Stimulated activated CD4-positive, alpha-beta T cell treated with anti-CD3 and anti-CD28 coated beads, TNF-alpha, amount 100 ng/mL, for 1 hour (primary cell): ENCODE measurements around the gene SF3B6.
A peak's percentile ranks its signal among the peaks of the same experiment; 100 is the strongest.
"Not testable (repeated sequence)": the region's sequence is repeated elsewhere in the genome, so short reads cannot be mapped to it uniquely, and the experiment has no call there.

Experiments
- DNase-seq, 3 donors: peaks; one replicate each; pipeline ENCODE4 v3.0.0-alpha.2; 2020; ENCODE audit warnings: low read depth in 3 of 3, low spot score in 1 of 3

The SF3B6 gene

DNA sequence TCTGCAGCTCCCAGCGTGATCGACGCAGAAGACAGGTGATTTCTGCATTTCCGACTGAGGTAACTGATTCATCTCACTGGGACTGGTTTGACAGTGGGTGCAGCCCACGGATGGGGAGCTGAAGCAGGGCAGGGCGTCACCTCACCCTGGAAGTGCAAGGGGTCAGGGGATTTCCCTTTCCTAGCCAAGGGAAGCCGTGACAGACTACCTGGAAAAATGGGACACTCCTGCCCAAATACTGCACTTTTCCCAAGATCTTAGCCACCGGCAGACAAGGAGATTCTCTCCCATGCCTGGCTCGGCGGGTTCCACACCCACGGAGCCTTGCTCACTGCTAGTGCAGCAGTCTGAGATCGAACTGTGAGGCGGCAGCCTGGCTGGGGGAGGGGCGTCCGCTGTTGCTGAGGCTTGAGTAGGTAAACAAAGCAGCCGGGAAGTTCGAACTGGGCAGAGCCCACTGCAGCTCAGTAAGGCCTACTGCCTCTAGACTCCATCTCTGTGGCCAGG, 19.1 kb upstream of the SF3B6 start:
- DNase-seq = not testable (repeated sequence)

DNA sequence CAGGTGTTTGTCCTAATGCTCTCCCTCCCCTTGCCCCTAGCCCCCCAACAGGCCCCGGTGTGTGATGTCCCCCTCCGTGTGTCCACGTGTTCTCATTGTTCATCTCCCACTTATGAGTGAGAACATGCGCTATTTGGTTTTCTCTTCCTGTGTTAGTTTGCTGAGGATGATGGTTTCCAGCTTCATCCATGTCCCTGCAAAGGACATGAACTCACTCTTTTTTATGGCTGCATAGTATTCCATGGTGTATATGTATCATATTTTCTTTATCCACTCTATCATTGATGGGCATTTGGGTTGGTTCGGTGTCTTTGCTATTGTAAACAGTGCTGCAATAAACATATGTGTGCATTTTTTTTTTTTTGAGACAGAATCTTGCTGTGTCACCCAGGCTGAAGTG, 17.1 kb upstream of the SF3B6 start:
- not testable (repeated sequence) for DNase-seq

DNA sequence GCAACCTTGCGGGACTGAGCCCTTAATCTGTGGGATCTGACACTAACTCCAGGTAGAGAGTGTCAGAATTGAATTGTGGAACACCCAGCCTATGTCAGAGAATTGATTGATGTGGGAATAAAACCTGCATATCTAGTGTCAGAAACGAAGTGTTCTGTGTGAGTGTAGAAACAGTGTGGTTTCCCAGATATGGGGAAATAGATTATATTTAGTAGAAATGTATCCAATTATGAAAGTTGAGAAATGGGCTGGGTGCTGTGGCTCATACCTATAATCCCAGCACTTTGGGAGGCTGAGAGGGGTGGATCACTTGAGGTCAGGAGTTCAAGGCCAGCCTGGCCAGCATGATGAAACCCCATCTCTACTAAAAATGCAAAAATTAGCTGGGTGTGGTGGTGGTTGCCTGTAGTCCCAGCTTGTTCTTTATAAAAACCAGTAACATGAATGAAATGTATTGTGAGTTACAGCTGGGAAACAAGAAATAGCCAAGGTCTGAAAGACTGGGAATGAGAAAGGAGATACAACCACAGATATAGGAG, 12.8 kb upstream of the SF3B6 start:
- no peak for DNase-seq

DNA sequence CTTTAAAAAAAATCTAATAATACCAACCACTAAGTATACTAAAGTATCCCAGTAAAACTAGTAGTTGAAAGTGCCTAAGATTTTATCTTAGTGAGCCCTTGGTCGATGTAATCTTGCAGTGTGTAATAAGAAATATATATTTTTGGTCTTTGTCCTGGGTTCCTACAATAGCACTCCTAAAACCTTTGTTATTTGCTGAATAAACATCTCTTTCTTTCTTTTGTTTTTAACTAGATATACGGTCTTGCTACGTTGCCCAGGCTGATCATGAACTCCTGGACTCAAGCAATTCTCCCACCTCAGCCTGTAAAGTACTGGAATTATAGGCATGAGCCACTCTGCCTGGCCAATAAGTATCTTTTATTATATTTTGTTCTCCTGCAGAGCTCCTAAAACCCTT, 10.9 kb upstream of the SF3B6 start:
- DNase-seq = no peak

DNA sequence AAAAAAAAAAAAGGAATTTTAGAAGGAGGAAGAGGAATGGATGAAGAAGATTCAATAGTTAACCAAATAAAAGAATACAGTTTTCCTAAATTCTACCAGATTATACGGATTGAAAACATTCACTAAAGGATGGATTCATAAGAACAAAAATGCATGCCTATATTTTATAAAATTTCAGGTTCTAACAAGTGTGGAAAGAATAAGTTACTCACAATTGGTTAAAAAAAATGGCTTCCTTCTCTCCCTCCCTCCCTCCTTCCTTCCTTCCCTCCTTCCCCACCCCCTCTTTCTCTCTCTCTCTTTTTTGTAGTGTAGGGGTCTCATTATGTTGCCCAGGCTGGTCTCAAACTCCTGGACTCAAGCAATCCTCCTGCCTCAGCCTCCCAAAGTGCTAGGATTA, 10.1 kb upstream of the SF3B6 start:
- DNase-seq = no peak

DNA sequence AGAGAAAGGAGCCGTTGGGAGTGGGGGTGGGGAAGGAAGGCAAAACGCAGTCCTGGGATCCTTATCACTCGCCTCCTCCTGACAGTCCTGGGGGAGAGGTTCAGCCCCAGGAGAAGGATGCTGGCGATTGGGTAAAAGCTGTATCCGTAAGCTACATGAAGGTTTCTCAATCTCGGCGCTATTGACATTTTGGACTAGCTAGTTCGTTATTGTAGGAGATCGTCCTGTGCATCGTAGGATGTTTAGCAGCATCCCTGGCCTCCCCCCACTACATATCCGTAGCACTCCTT, 9.0 kb upstream of the SF3B6 start:
- no peak for DNase-seq

DNA sequence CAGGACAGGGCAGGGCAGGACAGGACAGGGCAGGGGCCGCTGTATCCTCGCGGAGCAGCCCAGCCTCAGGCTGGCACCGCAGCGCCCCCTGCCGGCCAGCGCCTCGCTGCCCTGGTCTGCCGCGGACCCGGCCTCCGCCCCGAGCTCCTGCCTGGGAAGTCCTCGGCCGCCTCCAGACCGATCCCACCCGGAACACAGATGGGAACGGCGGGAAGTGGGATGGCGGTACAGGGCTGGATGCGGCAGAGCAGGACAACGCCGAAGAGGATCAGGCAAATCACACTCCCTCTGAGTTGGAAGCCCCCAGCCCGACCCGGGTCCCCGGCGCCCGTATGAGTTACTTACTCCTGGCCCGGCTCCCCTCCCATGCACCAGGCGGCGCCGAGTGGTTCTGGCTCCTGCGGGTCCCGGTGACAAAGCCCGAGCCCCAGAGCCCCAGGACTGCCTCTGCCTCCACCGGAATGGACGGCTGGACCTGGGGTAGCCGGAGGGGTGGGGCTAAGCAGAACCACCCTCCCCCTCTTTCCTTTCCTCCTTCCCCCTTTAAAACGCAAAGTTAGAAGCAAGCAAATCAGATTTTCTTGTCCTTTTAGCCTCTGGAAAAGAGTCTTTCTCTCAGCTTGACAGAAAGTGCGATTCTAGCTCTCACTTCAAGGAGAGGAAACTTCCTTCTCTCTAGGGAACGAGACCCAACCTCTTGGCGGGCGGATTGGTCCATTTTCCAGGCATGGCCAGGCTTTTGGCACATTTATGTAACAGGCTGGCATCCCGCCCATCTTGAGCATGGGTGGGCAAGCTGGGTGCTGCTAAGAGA, 8.5 kb upstream of the SF3B6 start, which contains the start of gene TP53I3:
TSS of gene TP53I3 (minus strand) at position 449 of the 814 bp plus-strand sequence. CDS start 508 bp downstream, outside the sequence.
- peak; percentile 55 to 78 (median 58) for DNase-seq

DNA sequence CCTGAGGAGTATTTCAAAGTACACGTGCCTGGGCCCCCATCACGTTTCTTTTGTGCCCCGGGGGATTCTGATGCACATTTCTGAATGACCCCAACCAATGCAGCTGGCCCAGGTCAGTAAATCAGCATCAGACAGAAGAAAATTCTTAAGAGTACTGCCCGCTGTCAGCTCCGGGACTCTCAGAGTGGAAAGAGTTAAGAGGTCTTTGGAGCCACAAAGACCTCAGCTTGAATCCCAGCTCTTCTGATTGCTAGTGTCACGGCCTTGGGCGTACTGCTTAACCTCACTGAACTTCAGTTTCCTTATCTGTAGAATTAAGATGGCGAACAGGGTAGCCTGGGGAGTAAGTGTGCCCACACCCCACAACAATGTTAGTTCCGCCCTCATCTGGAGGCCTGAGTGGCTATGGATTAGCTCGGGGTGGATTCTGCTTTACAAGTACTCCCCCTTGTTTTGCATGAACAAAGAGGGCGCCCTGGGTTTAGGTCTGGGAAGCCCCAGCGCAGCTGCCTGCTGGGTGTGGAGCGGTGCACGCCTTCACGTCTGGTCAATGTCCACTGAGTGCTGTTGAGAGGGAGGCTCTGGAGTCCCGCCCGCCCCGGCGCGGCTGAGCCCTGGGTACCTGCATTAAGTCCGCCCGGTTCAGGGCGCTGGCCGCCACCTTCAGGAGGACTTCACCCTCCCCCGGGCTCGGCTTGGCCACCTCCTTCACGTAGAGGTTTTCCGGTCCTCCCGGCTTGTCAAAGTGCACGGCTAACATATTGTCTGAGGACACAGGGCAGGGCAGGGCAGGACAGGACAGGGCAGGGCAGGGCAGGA, 7.7 kb upstream of the SF3B6 start:
- DNase-seq = no peak

DNA sequence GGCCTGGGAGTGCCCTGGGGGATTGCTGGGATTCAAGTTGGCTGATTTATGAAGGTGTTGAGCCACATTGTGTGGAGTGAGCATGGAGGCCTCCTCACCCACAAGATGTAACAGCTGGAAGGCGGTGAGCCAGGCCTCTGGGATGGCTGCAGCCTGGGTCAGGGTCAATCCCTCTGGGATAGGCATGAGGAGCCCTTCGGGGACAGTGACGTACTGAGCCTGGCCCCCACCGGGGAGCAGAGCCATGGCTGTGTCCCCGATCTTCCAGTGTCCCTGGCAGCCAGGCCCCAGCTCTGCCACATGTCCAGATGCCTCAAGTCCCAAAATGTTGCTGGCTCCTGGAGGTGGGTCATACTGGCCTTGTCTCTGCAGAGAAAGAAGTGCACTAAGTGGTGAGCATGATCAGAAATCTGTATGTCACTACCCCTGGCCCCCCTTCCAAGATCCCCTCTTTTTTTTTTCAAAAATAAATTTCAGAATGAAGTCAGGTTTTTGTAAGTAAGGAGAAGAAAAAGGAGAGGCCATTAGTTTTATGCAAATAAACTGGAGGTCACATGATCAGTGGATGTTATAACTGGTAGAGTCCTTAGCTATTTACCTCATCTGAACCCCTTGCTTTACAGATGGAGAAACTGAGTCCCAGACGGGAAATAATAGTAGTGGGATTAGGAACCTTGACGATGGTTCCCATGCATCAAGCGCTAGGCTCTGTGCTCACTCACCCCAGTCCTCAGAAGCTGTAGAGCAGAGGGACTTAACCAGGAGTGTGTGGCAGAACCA, 6.9 kb upstream of the SF3B6 start:
- DNase-seq = no peak

DNA sequence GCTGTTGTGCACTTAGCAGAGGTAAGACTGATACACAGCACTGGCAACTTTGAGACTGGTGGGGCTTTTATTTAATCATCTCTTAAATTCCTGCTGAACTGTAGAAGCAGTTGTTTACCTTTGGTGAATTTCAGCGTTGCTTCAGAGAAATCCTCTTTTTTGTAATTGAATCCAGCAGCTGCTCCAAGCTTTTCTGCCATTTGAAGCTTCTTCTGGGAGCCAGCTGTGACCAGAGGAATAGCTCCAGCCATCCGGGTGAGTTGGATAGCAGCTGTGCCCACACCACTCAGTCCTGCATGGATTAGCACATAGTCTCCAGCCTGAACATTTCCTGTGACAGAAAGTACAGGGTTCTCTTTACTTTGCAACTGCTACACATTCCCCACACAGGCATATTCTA, 4.6 kb upstream of the SF3B6 start:
- no peak for DNase-seq

DNA sequence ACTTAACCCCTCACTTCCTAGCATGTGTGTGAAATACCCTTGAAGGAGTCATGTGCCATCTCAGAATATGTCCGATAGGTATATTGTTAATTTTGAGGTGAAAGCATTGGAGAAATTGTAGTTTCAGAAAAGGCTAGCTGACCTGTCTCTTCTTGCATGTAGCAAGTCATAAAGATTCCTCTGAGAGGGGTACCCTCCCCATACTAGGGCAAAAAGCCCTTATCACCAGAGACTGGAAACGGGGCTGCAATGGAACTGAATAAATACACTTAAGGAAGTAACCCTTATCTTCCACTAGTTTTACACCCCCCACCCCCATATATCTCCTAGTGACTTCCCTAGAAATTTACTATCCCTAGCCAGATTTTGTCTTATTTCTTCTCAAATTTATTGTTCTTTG, 1.8 kb upstream of the SF3B6 start:
- DNase-seq = no peak

DNA sequence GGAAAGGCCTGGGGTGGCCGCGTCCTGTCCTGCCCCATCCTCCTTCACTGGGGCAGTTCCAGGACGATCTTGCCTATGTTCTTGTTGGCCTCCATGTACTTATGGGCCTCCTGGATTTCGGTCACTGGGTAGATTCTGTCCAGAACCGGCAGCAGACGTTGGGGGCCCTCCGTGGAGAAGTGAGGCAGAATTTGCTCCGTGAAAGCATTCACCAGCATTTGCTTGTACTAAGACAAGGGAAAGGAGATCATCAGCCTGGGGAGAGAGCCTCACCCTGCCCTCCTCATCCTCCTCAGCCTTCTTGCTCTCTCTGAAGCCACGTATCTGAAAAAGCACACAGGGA, 1.4 kb upstream of the SF3B6 start:
- DNase-seq = no peak

DNA sequence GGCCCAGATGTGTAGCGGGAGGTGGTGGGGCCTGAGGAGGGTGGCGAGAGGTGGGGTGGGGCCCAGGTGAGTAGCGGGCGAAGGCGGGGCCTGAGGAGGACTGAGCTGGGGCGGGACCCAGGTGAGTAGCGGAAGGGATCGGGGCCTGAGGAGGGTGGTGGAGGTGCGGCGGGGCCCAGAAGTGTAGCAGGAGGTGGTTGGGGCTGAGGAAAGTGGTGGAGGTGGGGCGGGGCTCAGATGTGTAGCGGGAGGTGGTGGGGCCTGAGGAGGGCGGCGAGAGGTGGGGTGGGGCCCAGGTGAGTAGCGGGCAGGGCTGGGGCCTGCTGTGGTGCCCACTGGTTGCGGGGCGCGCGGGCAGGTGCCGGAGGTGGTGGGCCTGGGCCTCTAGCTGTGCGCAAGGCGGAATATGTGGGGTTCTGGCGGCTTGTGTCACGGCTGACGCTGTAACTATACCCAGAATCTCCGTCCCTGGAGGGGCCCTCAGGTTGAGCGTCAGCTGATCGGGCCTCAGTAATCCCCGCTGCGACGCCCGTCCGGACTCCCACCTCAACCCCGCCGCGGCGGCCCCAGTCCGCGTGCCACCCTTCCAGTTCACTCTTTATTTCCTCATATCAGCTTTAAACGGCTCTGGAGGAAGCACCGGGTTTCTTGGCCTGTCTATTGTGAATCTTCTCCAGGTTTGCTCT, 866 bp upstream of the SF3B6 start:
- no peak for DNase-seq

DNA sequence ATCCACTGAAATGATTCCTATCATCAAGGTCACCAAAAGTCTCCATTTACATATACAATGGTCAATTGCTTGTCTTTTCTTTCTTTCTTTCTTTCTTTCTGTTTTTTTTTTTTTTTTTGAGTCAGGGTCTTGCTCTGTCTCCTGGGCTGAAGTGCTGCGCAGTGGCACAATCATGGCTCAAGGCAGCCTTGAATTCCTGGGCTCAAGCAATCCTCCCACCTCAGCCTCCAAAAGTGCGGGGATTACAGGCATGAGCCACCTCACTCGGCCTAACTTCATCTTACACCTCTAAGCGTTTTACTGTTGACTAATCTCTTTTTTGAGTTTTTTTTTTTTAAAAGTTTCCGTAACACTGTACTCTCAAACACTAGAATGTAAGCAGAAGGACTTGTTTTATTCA, 867 bp downstream of the SF3B6 start:
- no peak for DNase-seq

DNA sequence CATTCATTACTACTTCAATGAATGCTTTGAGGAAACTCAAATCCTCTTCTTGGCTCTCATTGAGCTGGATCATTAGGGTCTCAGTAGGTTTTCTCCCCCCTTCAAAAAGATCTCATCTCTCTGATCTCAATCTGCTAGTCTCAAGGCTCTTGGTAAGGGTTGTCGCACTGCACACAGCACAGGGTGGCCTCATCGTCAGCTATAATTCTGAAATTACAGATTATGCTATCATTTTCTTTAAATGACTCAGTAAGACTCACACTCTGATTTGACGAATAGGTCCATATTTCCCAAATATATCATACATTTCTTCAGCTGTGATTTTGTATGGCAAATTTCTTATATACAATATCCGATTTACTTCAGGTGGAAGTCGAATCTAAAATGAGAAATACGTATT, 2.3 kb downstream of the SF3B6 start:
- DNase-seq = no peak

DNA sequence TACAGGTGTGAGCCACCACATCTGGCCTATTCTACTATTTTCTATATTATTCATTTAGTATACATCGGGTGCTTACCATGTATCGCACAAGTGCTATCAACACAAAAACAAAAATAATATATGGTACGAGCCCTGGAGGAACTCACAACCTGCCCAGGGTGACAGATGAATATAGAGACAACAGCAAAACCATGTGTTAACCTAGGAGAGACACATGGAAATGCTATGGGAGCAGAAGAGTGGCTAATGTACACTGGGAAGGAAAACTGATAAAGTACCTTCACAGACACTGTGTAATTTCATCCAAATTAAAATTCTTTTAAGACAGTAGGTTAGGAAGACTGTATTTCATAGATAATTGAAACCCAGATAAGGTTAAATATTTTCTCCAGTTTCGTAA, 3.9 kb downstream of the SF3B6 start:
- DNase-seq = no peak

DNA sequence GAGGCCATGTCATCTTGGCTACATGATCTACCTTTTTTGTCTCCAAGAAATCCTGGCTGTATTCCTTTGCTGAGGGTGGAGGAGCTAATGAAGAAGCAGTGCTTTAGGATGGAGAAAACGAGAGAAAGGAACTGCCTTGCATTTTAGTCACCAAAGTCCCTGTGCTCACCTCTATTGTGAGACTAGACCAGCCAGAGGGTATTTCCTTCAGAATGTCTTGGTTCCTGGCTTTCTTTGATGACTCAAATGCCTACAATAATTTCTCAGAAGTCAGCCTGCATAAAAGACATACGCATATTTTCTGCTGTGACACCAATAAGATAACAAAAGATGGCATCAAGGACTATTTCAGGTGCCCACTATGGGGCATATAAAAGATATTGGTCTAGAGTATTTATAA, 10.8 kb downstream of the SF3B6 start:
- no peak for DNase-seq

DNA sequence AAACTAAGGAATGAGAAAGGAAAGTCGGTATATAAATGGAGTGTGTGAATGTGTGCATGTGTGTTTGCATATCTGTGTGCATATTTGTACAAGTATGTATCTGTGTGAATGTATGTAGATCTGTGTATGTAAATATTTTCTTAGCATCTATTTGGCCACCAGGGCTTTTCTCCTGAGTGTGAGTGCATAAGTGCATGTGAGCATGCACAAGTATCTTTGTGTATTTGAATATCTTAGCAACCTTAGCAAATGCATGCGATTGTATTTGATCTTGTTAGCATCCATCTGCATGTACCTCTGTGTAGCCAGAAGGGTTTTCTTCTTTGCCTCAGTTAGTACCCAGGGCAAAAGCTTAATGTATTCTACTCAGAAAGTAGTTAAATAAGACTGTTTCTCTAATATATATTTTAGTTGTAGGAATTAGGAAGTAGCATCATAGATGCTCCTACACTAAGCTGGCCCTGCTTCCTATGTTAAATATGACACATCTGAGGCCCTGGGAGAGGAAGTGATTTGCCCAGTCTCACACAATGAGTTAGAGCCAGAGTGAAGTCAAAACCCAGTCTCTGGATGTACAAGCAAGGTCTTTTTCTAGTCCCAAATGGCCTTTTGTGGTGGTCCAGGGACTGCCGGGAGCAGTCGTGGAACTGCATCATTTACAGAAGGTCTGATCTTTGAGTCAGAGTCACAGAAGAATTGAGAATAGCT, 17.4 kb downstream of the SF3B6 start:
- no peak for DNase-seq

DNA sequence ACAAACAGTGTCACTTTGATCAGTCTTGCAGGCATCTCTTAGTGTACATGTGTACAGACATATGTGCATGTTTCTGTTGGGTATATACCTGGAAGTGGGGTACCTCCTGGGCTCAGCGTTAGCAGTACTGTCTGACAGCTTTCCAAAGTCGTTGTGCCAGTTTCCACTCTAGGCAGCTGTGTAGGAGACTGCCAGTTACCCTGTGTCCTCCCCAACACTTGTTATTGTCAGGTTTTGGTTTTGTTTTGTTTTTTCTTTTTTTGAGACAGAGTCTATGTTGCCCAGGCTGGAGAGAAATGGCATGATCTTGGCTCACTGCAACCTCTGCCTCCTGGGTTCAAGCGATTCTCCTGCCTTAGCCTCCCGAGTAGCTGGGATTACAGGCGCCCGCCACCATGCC, 20.4 kb downstream of the SF3B6 start:
- DNase-seq = no peak

DNA sequence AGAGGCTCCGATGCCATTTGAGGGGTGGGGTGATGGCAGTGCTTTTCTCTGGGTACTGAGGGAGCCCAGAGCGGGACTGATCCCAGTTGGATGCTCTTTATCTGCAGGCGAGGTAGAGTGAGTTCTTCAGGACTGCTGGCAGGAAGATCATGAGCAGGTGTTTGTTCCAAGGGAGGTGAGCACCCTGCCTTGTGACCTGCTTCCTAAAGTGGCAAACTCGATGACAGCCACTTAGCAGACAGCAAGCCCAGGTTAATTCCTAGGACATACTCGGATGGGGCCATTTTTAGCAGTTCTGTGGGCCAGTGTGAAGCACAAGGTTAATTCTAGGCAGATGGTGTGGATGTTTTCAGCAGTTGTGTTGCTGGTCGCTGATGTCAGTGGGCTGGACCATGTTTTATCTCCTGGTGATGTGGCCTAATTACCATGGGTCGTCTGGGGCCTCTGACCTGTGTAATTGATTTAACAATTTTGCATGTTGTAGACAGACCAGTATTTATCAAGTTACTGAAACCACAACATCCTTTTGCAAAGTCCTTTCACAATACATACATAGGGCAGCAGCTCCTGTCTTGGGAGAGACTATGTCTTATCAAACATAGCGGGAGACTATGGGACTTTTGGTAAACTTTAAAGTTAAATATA, 21.6 kb downstream of the SF3B6 start:
- no peak for DNase-seq
